HL-60 (cell line): ENCODE measurements around the gene R3HCC1L.
"Not testable (repeated sequence)": the region's sequence is repeated elsewhere in the genome, so short reads cannot be mapped to it uniquely, and the experiment has no call there.

Experiments used
- DNase-seq, 2 experiments: peaks; one replicate each; pipeline ENCODE4 v3.0.0-alpha.2; 2010 to 2020; ENCODE audit warnings: low read depth in 1 of 2, low spot score in 1 of 2
- H3K27ac ChIP-seq: fragments of 250-450 bp; sonication (Bioruptor Pico); replicated peaks from 2 replicates; pipeline ENCODE4 v1.5.1; 2020; ENCODE audit warnings: mild to moderate bottlenecking, moderate library complexity
- H3K27me3 ChIP-seq: fragments of 250-450 bp; sonication (Bioruptor Pico); 2 replicates; pipeline ENCODE4 v1.5.1; 2021; ENCODE audit warnings: mild to moderate bottlenecking, moderate library complexity; ENCODE audit not compliant: insufficient read depth, poor library complexity, severe bottlenecking
- H3K4me3 ChIP-seq: replicated peaks from 2 replicates; pipeline ENCODE4 v1.5.1; 2011; ENCODE audit warnings: mild to moderate bottlenecking, control low read depth, low read length; ENCODE audit not compliant: insufficient read depth
- GABPA ChIP-seq: IDR thresholded peaks from 2 replicates; pipeline ENCODE4 v1.6.1; 2012; ENCODE audit warnings: low read depth
- POLR2AphosphoS5 ChIP-seq: IDR thresholded peaks from 2 replicates; pipeline ENCODE4 v1.6.1; 2012; ENCODE audit warnings: low read depth
- SPI1 ChIP-seq: IDR thresholded peaks from 2 replicates; pipeline ENCODE4 v1.6.1; 2012; ENCODE audit warnings: low read depth, mild to moderate bottlenecking, borderline replicate concordance
- TF ChIP-seq, protein P1 (sequence below): IDR thresholded peaks from 2 replicates; pipeline ENCODE4 v1.6.1; 2012; ENCODE audit warnings: low read depth; ENCODE audit not compliant: insufficient replicate concordance
- TF ChIP-seq, protein P2 (sequence below): IDR thresholded peaks from one replicate; pipeline ENCODE4 v1.5.1; 2011; ENCODE audit warnings: low read length, control low read depth, inconsistent platforms; ENCODE audit not compliant: insufficient read depth

Gene R3HCC1L

DNA sequence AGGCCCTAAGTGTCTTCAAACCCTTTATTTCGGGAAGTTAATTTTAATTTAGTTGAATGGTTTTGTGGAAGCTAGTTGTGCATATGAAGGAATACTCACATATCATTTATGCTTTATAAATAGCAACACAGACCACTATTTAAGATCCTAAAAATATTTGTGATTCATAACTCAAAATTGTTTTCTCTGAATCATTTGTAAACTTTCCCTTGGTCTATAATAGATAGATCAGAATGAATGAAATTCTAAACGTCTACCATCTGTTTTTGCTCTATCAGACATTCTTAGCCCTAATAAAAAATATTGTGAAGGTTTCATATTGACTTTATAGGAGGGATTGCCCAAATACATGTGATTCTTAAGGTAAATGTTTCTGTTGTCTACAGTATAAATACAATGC, 90.1 kb downstream of the R3HCC1L start:
- DNase-seq = no peak
- Histone ChIP-seq H3K27ac (no peak overlapping the region), H3K27me3 (no peaks in the 10 kb centered on the region), H3K4me3 (no peak overlapping the region)
- no peak for TF ChIP-seq SPI1

DNA sequence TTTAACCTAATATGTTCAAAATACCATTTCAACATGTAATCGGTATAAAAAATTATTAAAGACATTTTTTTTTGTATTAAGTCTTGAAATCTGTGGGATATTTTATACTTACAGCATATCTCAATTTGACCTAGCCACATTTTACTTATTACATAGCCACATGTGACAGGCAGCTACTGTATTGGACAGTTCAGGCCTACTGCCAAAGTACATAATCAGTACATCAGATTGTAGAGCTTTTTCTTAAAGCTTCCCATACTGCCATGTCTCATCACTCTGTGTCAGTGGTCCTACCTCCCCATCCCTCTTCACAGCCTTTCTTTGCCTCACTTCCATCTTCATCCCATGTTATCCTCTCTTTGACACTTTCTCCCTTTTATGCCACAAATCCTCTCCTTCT, 90.5 kb downstream of the R3HCC1L start:
- TF ChIP-seq, protein P1, sequence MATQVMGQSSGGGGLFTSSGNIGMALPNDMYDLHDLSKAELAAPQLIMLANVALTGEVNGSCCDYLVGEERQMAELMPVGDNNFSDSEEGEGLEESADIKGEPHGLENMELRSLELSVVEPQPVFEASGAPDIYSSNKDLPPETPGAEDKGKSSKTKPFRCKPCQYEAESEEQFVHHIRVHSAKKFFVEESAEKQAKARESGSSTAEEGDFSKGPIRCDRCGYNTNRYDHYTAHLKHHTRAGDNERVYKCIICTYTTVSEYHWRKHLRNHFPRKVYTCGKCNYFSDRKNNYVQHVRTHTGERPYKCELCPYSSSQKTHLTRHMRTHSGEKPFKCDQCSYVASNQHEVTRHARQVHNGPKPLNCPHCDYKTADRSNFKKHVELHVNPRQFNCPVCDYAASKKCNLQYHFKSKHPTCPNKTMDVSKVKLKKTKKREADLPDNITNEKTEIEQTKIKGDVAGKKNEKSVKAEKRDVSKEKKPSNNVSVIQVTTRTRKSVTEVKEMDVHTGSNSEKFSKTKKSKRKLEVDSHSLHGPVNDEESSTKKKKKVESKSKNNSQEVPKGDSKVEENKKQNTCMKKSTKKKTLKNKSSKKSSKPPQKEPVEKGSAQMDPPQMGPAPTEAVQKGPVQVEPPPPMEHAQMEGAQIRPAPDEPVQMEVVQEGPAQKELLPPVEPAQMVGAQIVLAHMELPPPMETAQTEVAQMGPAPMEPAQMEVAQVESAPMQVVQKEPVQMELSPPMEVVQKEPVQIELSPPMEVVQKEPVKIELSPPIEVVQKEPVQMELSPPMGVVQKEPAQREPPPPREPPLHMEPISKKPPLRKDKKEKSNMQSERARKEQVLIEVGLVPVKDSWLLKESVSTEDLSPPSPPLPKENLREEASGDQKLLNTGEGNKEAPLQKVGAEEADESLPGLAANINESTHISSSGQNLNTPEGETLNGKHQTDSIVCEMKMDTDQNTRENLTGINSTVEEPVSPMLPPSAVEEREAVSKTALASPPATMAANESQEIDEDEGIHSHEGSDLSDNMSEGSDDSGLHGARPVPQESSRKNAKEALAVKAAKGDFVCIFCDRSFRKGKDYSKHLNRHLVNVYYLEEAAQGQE = no peak
- TF ChIP-seq SPI1 (no peak), GABPA (no peak), POLR2AphosphoS5 (no peak)
- TF ChIP-seq, protein P2, sequence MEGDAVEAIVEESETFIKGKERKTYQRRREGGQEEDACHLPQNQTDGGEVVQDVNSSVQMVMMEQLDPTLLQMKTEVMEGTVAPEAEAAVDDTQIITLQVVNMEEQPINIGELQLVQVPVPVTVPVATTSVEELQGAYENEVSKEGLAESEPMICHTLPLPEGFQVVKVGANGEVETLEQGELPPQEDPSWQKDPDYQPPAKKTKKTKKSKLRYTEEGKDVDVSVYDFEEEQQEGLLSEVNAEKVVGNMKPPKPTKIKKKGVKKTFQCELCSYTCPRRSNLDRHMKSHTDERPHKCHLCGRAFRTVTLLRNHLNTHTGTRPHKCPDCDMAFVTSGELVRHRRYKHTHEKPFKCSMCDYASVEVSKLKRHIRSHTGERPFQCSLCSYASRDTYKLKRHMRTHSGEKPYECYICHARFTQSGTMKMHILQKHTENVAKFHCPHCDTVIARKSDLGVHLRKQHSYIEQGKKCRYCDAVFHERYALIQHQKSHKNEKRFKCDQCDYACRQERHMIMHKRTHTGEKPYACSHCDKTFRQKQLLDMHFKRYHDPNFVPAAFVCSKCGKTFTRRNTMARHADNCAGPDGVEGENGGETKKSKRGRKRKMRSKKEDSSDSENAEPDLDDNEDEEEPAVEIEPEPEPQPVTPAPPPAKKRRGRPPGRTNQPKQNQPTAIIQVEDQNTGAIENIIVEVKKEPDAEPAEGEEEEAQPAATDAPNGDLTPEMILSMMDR = no peak
- DNase-seq = no peak
- no peaks in the 10 kb centered on the region for H3K27me3 ChIP-seq
- no peak overlapping the region for H3K27ac ChIP-seq
- no peak overlapping the region for H3K4me3 ChIP-seq

DNA sequence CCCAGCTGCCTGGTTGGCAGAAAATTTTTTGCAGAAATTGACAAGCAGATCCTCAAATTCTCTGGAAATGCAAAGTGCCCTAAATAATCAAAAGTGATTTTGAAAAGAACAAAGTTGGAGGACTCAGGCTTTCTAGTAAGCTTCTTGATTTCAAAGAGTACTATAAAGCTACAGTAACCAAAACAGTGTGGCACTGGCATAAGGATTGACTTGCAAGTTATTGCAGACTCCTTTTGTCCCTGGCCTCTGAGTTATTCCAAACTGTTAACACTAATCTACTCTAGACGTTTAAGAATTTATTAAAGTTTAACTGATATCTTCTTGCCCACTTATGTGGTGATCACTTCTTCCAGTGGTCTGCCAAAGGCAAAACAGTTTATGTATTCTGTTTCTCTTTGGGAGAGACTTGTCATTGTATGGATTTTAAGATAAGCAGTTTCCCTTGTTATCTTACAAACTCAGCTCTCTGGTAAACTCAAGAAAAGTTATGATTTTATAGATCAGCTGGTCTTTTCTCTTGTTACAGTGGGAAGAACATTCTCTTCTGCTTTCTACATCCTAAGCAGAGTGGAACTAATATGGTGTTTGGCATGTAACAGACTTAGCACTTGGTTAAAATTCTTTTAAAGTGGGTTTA, 92.2 kb downstream of the R3HCC1L start:
- Histone ChIP-seq H3K4me3 (no peak overlapping the region), H3K27ac (no peak overlapping the region), H3K27me3 (no peaks in the 10 kb centered on the region)
- TF ChIP-seq SPI1 (no peak), POLR2AphosphoS5 (no peak), GABPA (no peak)
- TF ChIP-seq, protein P1 = no peak
- TF ChIP-seq, protein P2 = no peak
- no peak for DNase-seq

DNA sequence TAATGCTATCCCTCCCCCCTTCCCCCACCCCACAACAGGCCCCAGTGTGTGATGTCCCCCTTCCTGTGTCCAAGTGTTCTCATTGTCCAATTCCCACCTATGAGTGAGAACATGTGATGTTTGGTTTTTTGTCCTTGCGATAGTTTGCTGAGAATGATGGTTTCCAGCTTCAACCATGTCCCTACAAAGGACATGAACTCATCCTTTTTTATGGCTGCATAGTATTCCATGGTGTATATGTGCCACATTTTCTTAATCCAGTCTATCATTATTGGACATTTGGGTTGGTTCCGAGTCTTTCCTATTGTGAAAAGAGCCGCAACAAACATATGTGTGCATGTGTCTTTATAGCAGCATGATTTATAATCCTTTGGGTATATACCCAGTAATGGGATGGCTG, 93.3 kb downstream of the R3HCC1L start:
- not testable (repeated sequence) for DNase-seq, H3K4me3 ChIP-seq, H3K27ac ChIP-seq, H3K27me3 ChIP-seq

DNA sequence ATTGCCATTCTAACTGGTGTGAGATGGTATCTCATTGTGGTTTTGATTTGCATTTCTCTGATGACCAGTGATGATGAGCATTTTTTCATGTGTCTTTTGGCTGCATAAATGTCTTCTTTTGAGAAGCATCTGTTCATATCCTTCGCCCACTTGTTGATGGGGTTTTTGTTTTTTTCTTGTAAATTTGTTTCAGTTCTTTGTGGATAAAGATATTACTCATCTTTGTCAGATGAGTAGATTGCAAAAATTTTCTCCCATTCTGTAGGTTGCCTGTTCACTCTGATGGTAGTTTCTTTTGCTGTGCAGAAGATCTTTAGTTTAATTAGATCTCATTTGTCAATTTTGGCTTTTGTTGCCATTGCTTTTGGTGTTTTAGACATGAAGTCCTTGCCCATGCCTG, 93.8 kb downstream of the R3HCC1L start:
- not testable (repeated sequence) for H3K27ac ChIP-seq, DNase-seq, H3K4me3 ChIP-seq, H3K27me3 ChIP-seq
